ENCODE results near the gene OR3A3.

OR3A3 gene

GRCh38 chr17:3472137-3472536, 61.0 kb downstream of the OR3A3 start:
- DNase-seq (ENCODE audit: low read depth, low spot score) = no peak
